ENCODE measurements around the gene NANS.

Gene NANS

GRCh38 chr9:98101868-98102273, 45.3 kb downstream of the NANS start:
- H3K27ac ChIP-seq: peak overlapping the region; percentile 44
- H3K4me3 ChIP-seq (ENCODE audit: low read depth in 1 of 2, low read length in 1 of 2): no peak overlapping the region
- peaks cover 23 to 36% of the 10 kb centered on the region in 2 experiments for H3K4me1 ChIP-seq (ENCODE audit: control insufficient read depth in 1 of 2, insufficient read depth in 1 of 2, low read depth in 1 of 2, low read length in 1 of 2)
- H3K36me3 ChIP-seq: peaks cover 28% of the 10 kb centered on the region
- no peaks in the 10 kb centered on the region for H3K9me3 ChIP-seq
- TF ChIP-seq CTCF (IDR thresholded peaks at IDR 0.05): no peak
- H3K27me3 ChIP-seq: no peaks in the 10 kb centered on the region

- Histone ChIP-seq H3K36me3 (peaks cover 4% of the 10 kb centered on the region), H3K4me1 (ENCODE audit: control insufficient read depth in 1 of 2, insufficient read depth in 1 of 2, low read depth in 1 of 2, low read length in 1 of 2) (peaks cover 44 to 62% of the 10 kb centered on the region in 2 experiments)
- no peak for TF ChIP-seq CTCF (IDR thresholded peaks at IDR 0.05)
Measured at GRCh38 chr9:98104445-98104881, 47.9 kb downstream of the NANS start.

GRCh38 chr9:98105006-98105405, 48.5 kb downstream of the NANS start:
- no peaks in the 10 kb centered on the region for H3K36me3 ChIP-seq
- peaks cover 44 to 62% of the 10 kb centered on the region in 2 experiments for H3K4me1 ChIP-seq (ENCODE audit: control insufficient read depth in 1 of 2, insufficient read depth in 1 of 2, low read depth in 1 of 2, low read length in 1 of 2)
- no peak for TF ChIP-seq CTCF (IDR thresholded peaks at IDR 0.05)
- H3K9me3 ChIP-seq: no peaks in the 10 kb centered on the region
- no peaks in the 10 kb centered on the region for H3K27me3 ChIP-seq
- no peak overlapping the region for H3K4me3 ChIP-seq (ENCODE audit: low read depth in 1 of 2, low read length in 1 of 2)
- peak overlapping the region; percentile 69 for H3K27ac ChIP-seq

More at GRCh38 chr9:98104445-98104881, 47.9 kb downstream of the NANS start:
- Histone ChIP-seq H3K9me3 (no peaks in the 10 kb centered on the region), H3K27me3 (no peaks in the 10 kb centered on the region), H3K27ac (peak overlapping the region; percentile 69), H3K4me3 (ENCODE audit: low read depth in 1 of 2, low read length in 1 of 2) (no peak overlapping the region)

- no peak for TF ChIP-seq CTCF (IDR thresholded peaks at IDR 0.05)
- peak overlapping the region; percentile 82 for H3K27ac ChIP-seq
- H3K36me3 ChIP-seq: no peaks in the 10 kb centered on the region
- no peaks in the 10 kb centered on the region for H3K9me3 ChIP-seq
- H3K27me3 ChIP-seq: no peaks in the 10 kb centered on the region
- H3K4me3 ChIP-seq (ENCODE audit: low read depth in 1 of 2, low read length in 1 of 2): peak overlapping the region in 1 of 2 experiments; percentile 12
- peaks cover 41 to 57% of the 10 kb centered on the region in 2 experiments for H3K4me1 ChIP-seq (ENCODE audit: control insufficient read depth in 1 of 2, insufficient read depth in 1 of 2, low read depth in 1 of 2, low read length in 1 of 2)
Measured at GRCh38 chr9:98107926-98108325, 51.4 kb downstream of the NANS start.

GRCh38 chr9:98108531-98109031, 52.0 kb downstream of the NANS start:
- H3K4me1 ChIP-seq (ENCODE audit: control insufficient read depth in 1 of 2, insufficient read depth in 1 of 2, low read depth in 1 of 2, low read length in 1 of 2): peaks cover 41 to 60% of the 10 kb centered on the region in 2 experiments
- H3K27ac ChIP-seq: peak overlapping the region; percentile 82
- H3K4me3 ChIP-seq (ENCODE audit: low read depth in 1 of 2, low read length in 1 of 2): peak overlapping the region in 1 of 2 experiments; percentile 12
- H3K27me3 ChIP-seq: no peaks in the 10 kb centered on the region
- TF ChIP-seq CTCF (IDR thresholded peaks at IDR 0.05): no peak
- H3K9me3 ChIP-seq: no peaks in the 10 kb centered on the region
- H3K36me3 ChIP-seq: no peaks in the 10 kb centered on the region

Measured in neutrophil (primary cell).